T-helper 2 cell treated with Interferon-gamma antibody and Interleukin-4, amounts not matched to agents 5 μg/mL and 100 μg/mL, for 36 hours (primary cell): ENCODE data around the gene CD9.

Source experiments
- DNase-seq: peaks from one replicate; pipeline ENCODE4 v3.0.0; 2021; ENCODE audit warnings: low spot score
- H3K27ac Mint-ChIP-seq: one replicate; pipeline ENCODE4 v1.8.0; 2021; ENCODE audit warnings: mild to moderate bottlenecking, mixed read lengths
- H3K27me3 Mint-ChIP-seq: one replicate; pipeline ENCODE4 v1.8.0; 2021; ENCODE audit warnings: low read depth, mixed read lengths
- H3K36me3 Mint-ChIP-seq: one replicate; pipeline ENCODE4 v1.8.0; 2021; ENCODE audit warnings: low read depth, mixed read lengths
- H3K4me1 Mint-ChIP-seq: one replicate; pipeline ENCODE4 v1.8.0; 2021; ENCODE audit warnings: low read depth, mixed read lengths
- H3K4me3 Mint-ChIP-seq: one replicate; pipeline ENCODE4 v1.8.0; 2022; ENCODE audit warnings: mild to moderate bottlenecking, moderate library complexity, mixed read lengths
- H3K9me3 Mint-ChIP-seq: one replicate; pipeline ENCODE4 v1.8.0; 2021; ENCODE audit warnings: mixed read lengths

CD9 gene

DNA sequence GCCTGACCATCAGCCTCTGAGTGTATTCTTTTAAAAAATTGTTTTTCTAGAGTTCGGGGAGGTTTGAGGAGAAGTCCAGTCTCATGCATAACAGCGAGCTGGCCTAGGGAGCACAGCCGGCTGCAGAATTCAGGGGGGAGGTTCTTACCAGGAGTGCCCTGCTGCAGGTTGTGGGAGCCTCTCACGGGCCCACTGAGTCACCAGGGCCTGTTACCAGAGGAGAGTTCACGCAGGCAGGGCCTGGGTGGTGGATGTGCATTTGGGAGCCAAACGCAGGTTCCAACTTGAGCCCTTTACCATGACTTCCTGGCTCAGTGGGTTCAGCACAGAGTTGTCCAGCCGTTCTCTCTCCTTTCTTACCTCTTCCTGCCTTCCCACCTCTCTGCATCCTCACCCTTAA is 14.4 kb downstream of the CD9 start:
- H3K36me3 Mint-ChIP-seq = no peaks in the 10 kb centered on the region

DNA sequence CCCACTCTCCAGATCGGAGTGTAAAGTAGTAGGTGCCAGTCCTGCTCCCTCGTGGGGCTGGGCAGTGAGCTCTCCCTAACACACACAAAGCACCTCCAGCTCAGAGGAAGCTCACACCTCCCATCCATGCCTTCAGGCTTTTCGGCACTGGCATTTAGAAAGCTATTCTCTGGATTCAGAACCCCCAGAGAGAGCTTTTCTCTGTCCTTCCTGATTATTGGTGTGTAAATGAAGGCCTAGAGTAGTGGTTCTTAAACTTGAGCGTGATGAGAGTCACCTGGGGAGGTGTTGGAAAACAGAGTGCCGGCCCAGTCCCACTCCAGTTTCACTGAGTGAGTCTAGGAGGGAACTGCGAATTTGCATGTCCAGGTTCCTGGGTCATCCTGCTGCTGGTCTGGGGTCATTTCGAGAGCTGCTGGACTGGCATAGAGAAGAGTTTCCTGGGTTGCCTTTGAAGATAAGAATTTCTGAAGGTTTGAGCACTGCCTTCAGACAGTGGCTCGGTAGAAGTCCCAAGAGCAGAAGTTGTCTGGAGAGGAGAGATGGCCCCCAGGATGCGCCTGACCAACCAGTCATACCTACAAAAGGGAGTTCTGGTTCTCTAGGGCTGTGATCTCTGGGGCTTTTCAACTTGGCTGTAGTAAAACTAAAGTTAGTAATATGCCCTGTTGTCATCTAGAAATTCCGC is 15.1 kb downstream of the CD9 start:
- Mint-ChIP-seq H3K4me1 (peaks cover 15% of the 10 kb centered on the region), H3K9me3 (no peaks in the 10 kb centered on the region), H3K4me3 (no peak overlapping the region), H3K27me3 (no peaks in the 10 kb centered on the region), H3K36me3 (no peaks in the 10 kb centered on the region), H3K27ac (no peak overlapping the region)
- DNase-seq = no peak

More for the DNA sequence above, 14.4 kb downstream of the CD9 start:
- no peak overlapping the region for H3K4me3 Mint-ChIP-seq
- H3K9me3 Mint-ChIP-seq = no peaks in the 10 kb centered on the region
- no peaks in the 10 kb centered on the region for H3K27me3 Mint-ChIP-seq
- peaks cover 15% of the 10 kb centered on the region for H3K4me1 Mint-ChIP-seq
- H3K27ac Mint-ChIP-seq = no peak overlapping the region
- DNase-seq = no peak

DNA sequence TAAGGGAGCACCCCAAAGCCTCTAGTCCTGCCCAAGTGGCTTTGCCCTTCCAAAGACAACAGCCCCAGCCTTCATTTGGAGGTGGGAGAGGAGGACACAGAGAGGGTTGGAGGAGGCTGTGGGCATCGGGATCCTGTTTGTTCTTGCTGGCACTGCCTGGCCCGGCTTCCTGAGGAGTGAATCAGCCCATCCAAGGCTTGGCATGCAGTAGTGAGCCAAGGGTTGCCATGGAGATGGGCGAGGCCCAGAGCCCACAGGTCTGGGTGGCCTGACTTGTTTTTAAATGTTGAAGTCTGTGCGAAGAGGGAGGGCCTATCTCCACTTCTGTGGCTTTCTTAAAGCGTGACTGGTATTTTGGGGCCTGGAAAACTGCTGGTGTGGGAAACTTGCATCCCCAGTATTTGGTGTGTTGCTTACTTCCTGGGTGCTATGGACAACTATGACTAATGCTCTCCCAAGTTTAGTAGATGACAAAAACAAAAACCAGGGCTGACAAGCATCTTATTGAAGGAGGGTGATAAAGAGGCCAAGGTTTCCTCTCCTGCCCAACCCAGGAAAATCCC is 15.8 kb downstream of the CD9 start:
- no peak for DNase-seq
- Mint-ChIP-seq H3K27me3 (no peaks in the 10 kb centered on the region), H3K4me3 (no peak overlapping the region), H3K9me3 (no peaks in the 10 kb centered on the region), H3K27ac (no peak overlapping the region), H3K4me1 (peaks cover 15% of the 10 kb centered on the region), H3K36me3 (no peaks in the 10 kb centered on the region)

DNA sequence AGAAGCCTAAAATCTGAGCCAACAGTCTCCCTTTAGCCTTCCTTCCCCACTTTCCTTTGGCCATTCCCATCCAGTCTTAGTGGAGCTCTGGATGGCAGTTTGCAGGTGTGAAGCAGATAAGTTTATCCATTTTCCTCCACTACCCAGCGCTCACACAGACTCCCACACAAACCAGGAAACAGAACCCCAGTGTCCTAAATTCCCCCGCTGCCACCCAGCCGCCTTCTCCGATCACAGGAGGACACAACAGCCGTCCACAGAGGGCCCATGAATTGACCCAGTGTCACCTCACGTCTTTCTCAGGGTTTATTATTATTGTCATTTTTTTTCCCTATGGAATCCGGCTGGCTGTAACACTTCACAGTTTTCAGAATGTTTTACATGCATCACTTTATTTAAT is 16.4 kb downstream of the CD9 start:
- Mint-ChIP-seq H3K36me3 (no peaks in the 10 kb centered on the region), H3K4me3 (no peak overlapping the region), H3K27me3 (no peaks in the 10 kb centered on the region), H3K27ac (no peak overlapping the region), H3K4me1 (peaks cover 15% of the 10 kb centered on the region), H3K9me3 (no peaks in the 10 kb centered on the region)
- no peak for DNase-seq

DNA sequence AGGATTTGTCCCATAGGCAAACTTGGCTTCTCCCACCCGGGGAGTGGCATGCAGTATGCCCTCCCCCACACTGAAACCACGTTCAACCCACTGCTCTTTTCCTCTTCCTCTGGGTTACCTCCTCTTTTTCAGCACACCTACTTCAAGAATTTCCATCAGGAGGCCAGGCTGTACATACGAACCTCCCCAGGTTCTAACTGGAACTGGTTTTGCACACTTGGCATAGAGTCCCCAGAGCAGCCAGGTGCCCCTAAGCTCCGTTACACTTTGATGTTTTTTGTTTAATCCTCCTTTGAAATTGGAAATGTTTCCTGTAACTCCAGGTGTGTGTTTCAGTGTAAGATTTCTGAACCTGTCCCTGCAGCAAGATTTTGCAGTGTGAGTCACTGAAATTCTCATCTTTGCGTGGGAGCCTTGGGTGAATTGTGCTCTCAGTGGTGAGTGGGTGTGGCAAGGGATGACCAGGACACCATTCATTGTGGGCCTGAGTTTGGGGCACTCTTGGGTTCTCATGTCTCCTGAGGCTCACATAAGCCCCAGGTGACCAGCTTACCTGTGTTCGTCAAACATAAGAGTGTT is 18.2 kb downstream of the CD9 start:
- no peak overlapping the region for H3K4me3 Mint-ChIP-seq
- peaks cover 15% of the 10 kb centered on the region for H3K4me1 Mint-ChIP-seq
- H3K27ac Mint-ChIP-seq = no peak overlapping the region
- peak; percentile 16 for DNase-seq
- no peaks in the 10 kb centered on the region for H3K36me3 Mint-ChIP-seq
- no peaks in the 10 kb centered on the region for H3K9me3 Mint-ChIP-seq
- no peaks in the 10 kb centered on the region for H3K27me3 Mint-ChIP-seq

DNA sequence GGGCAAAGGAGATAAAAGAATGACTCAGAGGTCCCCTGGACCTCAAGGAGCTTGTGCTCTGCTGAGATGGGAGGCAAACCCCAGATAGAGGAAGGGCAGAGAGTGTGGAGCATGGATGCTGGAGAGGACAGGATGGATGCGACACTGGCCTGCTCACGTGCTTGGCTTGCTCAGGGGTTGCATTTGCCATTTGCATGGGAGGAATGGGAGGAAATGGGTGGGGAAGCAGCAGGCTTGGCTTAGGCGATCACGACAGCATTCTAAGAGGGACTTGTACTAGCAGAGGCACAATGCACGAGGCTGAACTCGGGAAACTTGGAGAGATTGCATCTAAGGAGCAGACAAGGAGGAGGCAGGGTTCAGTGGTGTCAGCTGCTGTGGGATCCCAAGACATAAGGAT is 19.8 kb downstream of the CD9 start:
- no peak for DNase-seq
- no peaks in the 10 kb centered on the region for H3K27me3 Mint-ChIP-seq
- no peaks in the 10 kb centered on the region for H3K36me3 Mint-ChIP-seq
- H3K9me3 Mint-ChIP-seq = no peaks in the 10 kb centered on the region
- H3K4me3 Mint-ChIP-seq = no peak overlapping the region
- H3K27ac Mint-ChIP-seq = no peak overlapping the region
- H3K4me1 Mint-ChIP-seq = peaks cover 15% of the 10 kb centered on the region

DNA sequence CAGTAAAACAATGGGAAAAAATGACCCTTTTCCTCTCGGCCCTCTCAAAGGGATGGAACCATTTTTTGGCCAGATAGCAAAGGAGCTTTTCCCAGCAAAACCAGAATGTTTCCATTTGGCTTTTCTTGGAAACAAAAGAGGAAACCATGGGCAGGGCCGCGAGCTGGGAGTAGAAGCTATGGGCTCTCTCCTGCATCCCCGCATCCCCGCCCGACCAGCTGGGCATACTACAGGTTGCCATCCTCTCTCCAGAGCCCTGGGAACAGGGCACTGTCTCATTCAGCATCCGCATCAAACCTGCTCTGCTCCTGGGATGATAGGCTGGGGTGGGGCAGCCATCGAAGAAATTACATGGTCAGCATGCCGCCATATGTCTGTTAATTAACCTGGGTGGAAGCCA is 20.9 kb downstream of the CD9 start:
- H3K4me1 Mint-ChIP-seq = peaks cover 10% of the 10 kb centered on the region
- no peak for DNase-seq

DNA sequence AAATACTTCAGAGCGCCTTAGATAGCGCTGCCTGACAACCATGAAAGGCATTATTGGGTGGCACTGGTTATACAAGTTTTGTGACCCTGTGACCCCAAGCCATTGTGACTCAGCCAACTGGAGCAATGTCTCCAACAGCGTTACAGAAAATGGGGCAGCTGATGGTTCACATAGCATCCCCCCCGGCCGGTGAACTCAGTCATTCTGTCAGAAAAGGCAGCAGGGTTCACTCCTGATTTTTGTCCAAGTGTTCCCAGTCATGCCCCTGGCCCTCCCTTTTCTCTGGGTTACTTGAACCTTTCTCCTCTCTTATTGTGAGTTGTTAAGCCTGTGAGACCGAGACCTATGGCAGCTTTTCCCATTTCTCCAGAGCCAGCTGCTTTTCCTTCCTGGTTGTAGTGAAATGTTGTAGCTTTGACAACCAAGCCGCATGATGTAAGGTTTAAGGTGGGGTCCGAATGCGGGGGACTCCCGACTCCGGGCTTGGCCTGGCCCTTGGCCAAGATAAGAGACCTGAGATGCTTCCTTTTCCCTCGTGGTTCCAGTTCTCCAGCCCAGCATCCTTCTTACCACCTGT is 22.0 kb downstream of the CD9 start:
- H3K4me3 Mint-ChIP-seq = no peak overlapping the region
- no peak for DNase-seq
- no peak overlapping the region for H3K27ac Mint-ChIP-seq
- H3K27me3 Mint-ChIP-seq = no peaks in the 10 kb centered on the region
- no peaks in the 10 kb centered on the region for H3K9me3 Mint-ChIP-seq
- H3K4me1 Mint-ChIP-seq = peaks cover 5% of the 10 kb centered on the region
- H3K36me3 Mint-ChIP-seq = no peaks in the 10 kb centered on the region

More for the DNA sequence above, 20.9 kb downstream of the CD9 start:
- Mint-ChIP-seq H3K4me3 (no peak overlapping the region), H3K36me3 (no peaks in the 10 kb centered on the region), H3K27me3 (no peaks in the 10 kb centered on the region), H3K27ac (no peak overlapping the region), H3K9me3 (no peaks in the 10 kb centered on the region)

DNA sequence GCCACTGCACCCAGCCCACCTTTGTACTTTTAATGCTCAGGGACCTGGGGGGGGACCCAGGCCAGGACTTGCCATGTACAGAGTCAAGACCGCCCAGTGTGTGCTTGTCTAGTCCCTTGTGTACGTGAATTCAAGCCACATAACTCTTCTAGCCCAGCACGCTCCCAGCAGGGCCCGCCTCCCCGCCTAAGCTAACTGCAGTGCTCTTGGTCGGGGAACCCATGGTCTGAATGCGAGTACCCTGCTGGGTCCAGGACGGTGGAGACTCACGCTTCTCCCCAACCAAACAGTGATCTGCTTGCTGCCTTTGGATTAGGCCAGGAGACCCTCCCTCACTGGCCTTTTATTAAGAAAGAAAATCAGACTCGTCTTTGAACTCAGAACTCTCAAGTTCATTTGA is 23.3 kb downstream of the CD9 start:
- Mint-ChIP-seq H3K9me3 (no peaks in the 10 kb centered on the region), H3K36me3 (no peaks in the 10 kb centered on the region)

DNA sequence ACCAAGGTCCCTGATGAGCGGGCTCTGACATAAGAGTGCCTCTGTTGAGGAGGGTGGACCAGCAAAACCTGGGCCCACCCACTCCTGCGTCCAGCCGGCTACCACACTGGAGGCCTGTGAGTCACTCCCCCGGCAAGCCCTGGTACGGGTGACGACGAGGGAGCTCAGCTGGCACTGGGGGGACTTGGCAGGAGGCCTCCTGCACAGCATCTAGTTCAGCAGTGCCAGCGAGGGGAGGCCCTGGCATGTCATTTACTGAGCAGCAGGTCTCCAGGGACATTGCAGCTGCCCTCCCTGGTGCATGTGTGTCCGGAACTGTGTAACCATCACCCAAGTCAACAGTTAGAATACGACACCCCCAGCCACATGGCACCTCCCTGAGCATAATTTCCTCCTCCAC is 24.4 kb downstream of the CD9 start:
- Mint-ChIP-seq H3K4me3 (no peak overlapping the region), H3K9me3 (no peaks in the 10 kb centered on the region), H3K27ac (no peak overlapping the region), H3K27me3 (no peaks in the 10 kb centered on the region), H3K36me3 (no peaks in the 10 kb centered on the region), H3K4me1 (no peaks in the 10 kb centered on the region)
- DNase-seq = no peak

More for the DNA sequence above, 23.3 kb downstream of the CD9 start:
- H3K27ac Mint-ChIP-seq = no peak overlapping the region
- H3K4me1 Mint-ChIP-seq = peaks cover 1% of the 10 kb centered on the region
- no peak for DNase-seq
- no peaks in the 10 kb centered on the region for H3K27me3 Mint-ChIP-seq
- no peak overlapping the region for H3K4me3 Mint-ChIP-seq

DNA sequence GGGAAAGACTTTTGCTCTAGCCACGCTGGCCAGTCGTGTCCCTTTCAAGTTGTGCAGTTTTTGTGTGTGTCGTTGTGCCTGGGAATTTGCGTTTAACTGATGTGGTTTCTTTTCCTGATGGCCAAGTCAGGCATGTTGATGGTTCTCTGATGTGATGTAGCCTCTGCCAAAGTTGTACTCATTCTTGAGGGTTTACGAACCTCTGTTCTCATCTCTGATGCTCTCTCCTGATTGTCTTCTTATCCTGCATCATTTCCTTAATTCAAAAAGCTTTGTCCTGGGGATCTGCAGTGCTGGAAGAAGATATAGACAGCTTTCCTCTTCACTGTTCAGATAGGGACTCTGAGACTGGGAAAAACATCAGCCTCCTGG is 25.4 kb downstream of the CD9 start:
- H3K36me3 Mint-ChIP-seq = no peaks in the 10 kb centered on the region
- no peaks in the 10 kb centered on the region for H3K27me3 Mint-ChIP-seq
- peaks cover 6% of the 10 kb centered on the region for H3K4me1 Mint-ChIP-seq
- DNase-seq = no peak
- H3K27ac Mint-ChIP-seq = no peak overlapping the region
- H3K4me3 Mint-ChIP-seq = no peak overlapping the region
- no peaks in the 10 kb centered on the region for H3K9me3 Mint-ChIP-seq

DNA sequence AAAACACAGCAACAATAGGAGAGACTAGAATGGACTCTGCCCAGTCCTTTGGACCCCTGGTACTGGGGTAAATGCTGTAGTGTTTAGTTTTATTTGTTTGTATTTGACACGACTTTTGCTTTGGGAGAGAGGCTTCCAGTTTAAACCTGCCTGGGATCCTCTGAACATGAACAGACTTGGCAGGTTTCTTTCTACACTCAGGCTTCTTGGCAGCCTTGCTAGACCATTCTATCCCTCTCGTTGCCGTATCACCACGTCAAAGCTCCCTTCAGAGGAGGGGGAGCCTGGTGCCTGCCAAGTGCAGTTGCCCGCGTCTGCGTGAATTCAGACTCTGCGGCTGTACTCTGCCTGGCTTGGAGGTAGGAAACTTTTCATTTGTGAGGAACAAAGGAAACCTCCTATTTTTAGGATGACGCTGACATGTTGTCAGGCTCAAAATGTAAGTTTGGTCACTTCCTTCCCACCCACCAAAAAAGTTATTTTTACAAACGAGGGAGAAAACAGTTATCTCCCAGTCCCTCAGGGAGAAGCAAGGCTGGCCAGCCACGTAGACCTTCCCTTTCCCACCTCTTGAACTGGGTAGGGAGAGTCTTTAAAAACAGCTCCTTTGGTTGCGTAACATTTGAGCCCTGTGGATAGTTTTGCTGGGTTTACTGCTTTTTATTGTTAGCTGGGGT is 25.9 kb downstream of the CD9 start:
- H3K9me3 Mint-ChIP-seq = no peaks in the 10 kb centered on the region
- DNase-seq = no peak

DNA sequence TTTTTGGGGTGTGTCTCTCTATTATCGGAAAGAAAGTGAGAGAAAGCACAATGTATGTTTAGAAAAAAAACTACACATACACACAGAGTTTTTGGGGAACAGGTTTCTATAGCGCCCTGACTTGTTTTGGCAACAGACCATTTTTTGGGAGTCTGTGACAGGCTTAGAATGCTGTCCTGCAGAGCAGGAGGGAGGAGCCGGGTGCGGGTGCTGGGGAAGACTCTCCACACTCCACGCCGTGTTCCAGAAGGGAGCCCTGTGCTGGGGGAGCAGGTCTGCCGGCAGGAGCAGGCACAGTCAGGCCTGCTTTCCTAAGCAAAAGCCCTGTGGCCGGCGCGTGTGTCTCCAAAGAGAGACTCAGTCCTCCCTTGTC is 26.5 kb downstream of the CD9 start:
- H3K36me3 Mint-ChIP-seq = no peaks in the 10 kb centered on the region
- H3K4me1 Mint-ChIP-seq = peaks cover 13% of the 10 kb centered on the region
- no peak overlapping the region for H3K27ac Mint-ChIP-seq
- H3K9me3 Mint-ChIP-seq = no peaks in the 10 kb centered on the region
- no peak overlapping the region for H3K4me3 Mint-ChIP-seq
- H3K27me3 Mint-ChIP-seq = no peaks in the 10 kb centered on the region
- DNase-seq = no peak

More for the DNA sequence above, 25.9 kb downstream of the CD9 start:
- Mint-ChIP-seq H3K27me3 (no peaks in the 10 kb centered on the region), H3K27ac (no peak overlapping the region), H3K4me3 (no peak overlapping the region), H3K36me3 (no peaks in the 10 kb centered on the region), H3K4me1 (peaks cover 10% of the 10 kb centered on the region)

DNA sequence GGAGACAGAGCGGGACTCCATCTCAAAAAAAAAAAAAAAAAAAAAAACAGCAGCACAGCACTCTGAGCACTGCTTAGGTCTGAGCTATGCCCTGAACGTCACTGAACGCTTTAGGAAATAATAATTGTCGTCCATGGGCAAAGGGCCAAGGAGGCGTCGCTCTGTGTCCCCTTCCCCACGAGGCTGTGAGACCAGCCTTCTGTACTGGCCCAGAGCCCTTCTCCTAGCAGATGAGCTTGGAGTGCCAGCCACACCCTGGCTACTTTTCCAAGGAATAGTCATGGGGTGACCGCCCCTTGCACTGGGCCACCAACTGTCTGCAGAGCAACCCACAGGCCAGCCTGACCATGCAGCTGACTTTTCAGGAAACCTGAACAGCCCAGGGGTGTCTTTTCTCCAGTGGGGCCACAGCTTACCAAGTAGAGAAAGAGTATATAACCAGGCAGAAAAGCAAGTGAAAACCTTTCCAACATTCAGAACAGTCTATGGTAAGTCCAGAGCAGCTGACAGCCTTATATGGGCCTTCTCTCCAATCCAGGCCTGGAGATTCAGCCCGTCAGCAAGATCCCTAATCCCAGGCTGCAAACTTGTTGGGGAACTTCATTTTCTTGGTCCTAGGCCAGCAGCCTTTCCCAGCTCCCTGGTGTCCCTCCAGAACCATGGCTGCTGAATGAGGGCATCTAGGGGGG is 28.5 kb downstream of the CD9 start:
- Mint-ChIP-seq H3K27me3 (no peaks in the 10 kb centered on the region), H3K9me3 (no peaks in the 10 kb centered on the region), H3K4me1 (peaks cover 18% of the 10 kb centered on the region), H3K36me3 (no peaks in the 10 kb centered on the region), H3K4me3 (no peak overlapping the region), H3K27ac (no peak overlapping the region)
- no peak for DNase-seq
